GM12891 (cell line): ENCODE data around the gene BMX.

Experiments used
- DNase-seq: peaks from one replicate; pipeline ENCODE4 v3.0.0; 2011; ENCODE audit warnings: low spot score; ENCODE audit not compliant: insufficient read length
- FAIRE-seq: peaks from 2 replicates; lab custom pipeline; 2011; peaks lifted over from hg19 to GRCh38; lab: Jason Lieb, UNC
- PAX5 ChIP-seq: IDR thresholded peaks from 2 replicates; pipeline ENCODE4 v1.6.1; 2011; ENCODE audit warnings: low read length, moderate library complexity, mild to moderate bottlenecking; ENCODE audit not compliant: insufficient read depth, severe bottlenecking
- POLR2A ChIP-seq: IDR thresholded peaks from 2 replicates; pipeline ENCODE4 v1.6.1; 2011; ENCODE audit warnings: low read depth, low read length, control low read depth
- POLR2AphosphoS5 ChIP-seq: IDR thresholded peaks from 2 replicates; pipeline ENCODE4 v1.6.1; 2011; ENCODE audit warnings: low read depth, low read length, control low read depth
- POU2F2 ChIP-seq: IDR thresholded peaks from 2 replicates; pipeline ENCODE4 v1.6.1; 2011; ENCODE audit warnings: low read depth, mild to moderate bottlenecking, control low read depth, low read length, moderate library complexity
- SPI1 ChIP-seq: IDR thresholded peaks from 2 replicates; pipeline ENCODE4 v1.6.1; 2011; ENCODE audit warnings: low read depth, low read length, control low read depth
- TAF1 ChIP-seq: IDR thresholded peaks from 2 replicates; pipeline ENCODE4 v1.6.1; 2011; ENCODE audit warnings: low read depth, low read length, control low read depth

BMX gene

DNA sequence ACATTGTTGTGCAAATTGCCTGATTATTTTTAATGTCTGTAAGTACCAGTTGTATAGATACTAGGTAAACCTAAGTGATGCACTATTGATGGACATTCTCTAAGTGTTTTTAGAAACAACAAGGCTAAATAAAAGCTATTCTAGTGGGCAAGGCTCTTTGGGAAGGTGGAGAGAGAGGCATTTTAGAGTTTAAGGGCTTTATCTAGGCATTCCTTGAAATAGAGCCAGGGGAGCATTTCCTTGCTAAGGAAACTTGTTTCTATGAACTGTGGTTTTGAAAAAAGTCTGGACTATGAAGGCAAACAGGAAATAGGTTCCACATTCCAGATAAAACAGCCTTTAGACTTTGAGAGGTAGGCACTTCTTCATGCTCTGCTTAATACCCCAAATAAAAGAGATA is 23.8 kb downstream of the BMX start:
- DNase-seq, result no peak
- no peak for FAIRE-seq
- TF ChIP-seq POU2F2, result no peak

DNA sequence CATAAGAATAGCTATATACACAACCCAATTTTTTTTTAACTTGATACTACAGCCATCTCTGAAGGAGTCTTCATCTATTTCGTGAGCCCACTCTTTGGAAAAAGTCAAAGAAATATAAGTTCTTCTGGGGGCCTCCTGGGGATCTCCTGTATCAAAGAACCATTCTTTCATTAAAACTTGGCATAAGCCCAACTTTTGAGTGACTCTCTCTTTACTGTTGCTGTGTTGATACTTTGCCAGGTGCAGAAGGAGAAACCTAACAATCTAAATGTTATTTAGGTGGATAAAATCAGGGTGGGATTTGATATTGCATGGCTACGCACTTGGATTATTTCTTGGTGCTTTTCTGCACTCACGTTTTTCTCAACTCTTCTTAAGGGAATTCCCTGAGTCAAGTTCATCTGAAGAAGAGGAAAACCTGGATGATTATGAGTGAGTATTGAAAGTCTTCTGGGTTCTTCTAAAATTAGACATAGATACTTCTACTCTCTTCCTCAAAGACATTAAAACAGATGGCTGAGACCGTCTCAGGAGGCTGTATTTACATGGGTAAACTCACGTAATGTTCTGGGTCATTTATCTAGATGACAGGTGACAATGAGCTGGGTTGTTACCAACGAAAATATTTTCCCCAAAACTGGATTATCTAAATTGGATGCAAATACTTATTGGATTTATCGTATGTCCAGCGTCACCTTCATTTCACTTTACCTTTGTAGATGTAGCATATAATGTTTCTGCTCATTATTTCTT is 25.2 kb downstream of the BMX start:
- FAIRE-seq, result no peak
- TF ChIP-seq POU2F2 (no peak), PAX5 (no peak), TAF1 (no peak), POLR2AphosphoS5 (no peak), POLR2A (no peak), SPI1 (no peak)

DNA sequence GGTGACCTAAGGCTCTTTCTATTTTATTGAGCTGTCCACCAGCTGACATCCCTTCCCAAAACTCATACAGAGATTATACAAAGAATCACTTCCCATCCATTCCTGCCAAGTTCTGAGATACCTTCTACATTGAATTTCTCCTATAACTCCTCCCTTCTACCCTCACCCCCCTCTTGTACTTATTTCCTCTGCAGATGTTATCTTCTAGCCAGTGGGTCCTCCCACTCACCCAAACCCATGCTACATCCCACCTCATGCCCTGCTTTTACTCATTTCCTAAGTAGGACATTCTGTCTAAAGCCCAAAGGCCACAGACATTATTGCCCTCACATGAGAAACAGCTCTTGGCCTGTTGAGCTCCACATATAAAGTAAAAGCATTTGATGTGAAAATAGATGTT is 28.6 kb downstream of the BMX start:
- FAIRE-seq (no peak), DNase-seq (no peak)

More for the DNA sequence above, 25.2 kb downstream of the BMX start:
- no peak for DNase-seq

DNA sequence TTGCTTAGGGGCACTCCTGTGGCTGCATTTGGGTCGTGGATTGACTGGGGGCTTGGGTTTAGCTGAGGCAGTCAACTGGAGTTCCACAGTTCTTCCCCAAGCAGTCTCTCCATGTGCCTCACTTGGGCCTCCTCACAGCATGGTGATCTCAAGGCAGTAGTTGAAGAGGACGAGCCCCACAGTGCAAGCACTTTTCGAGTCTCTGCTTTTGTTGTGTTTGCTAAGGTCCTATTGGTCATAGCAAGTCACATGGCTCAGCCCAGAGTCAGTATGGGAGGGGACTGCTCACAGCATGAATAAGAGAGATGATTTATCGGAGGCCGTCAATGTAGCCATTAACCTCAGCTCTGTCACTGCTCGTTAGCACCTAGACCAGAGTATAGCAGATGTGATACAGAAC is 29.7 kb downstream of the BMX start:
- FAIRE-seq (no peak), DNase-seq (no peak)
- TF ChIP-seq POU2F2 (no peak), PAX5 (no peak), SPI1 (no peak), POLR2AphosphoS5 (no peak), TAF1 (no peak), POLR2A (no peak)

More for the DNA sequence above, 28.6 kb downstream of the BMX start:
- no peak for TF ChIP-seq POU2F2
- TF ChIP-seq PAX5, result no peak
- TF ChIP-seq POLR2A, result no peak
- no peak for TF ChIP-seq SPI1
- TF ChIP-seq TAF1, result no peak
- no peak for TF ChIP-seq POLR2AphosphoS5

DNA sequence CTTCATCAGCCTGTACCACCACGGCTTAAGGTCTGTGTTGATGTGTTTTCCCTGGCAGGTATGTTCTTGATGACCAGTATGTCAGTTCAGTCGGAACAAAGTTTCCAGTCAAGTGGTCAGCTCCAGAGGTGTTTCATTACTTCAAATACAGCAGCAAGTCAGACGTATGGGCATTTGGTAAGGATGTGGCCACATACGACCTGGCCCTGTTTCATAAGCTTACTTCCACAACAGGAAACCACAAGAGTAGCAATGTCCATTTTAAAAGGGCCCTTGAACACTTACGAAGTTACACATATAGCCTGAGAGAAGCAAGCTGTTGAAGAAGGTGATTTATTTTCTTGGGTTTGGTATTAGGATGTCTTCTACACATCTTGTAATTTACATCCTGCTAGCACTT is 46.1 kb downstream of the BMX start:
- FAIRE-seq (no peak), DNase-seq (no peak)
- no peak for TF ChIP-seq POU2F2
- no peak for TF ChIP-seq PAX5
- no peak for TF ChIP-seq SPI1
- TF ChIP-seq POLR2AphosphoS5, result no peak
- TF ChIP-seq TAF1, result no peak
- no peak for TF ChIP-seq POLR2A

DNA sequence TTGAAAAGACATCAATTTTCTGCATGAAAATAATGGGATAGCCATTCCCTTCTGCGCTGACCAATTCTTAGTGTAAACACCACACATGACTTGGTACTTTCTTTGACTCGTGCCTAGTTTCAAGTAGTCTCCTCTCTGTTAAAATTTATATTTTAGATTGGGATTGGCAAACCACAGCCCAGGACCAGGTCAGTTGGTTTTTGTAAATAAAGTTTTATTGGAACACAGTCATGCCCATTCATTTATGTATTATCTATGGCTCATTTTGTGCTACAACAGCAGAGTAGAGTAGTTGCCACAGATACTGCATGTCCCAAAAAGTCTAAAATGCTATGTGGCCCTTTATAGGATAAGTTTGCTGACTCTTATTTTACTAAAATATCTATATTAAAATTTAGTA is 46.7 kb downstream of the BMX start:
- TF ChIP-seq SPI1 (no peak), POLR2A (no peak), POLR2AphosphoS5 (no peak), TAF1 (no peak), POU2F2 (no peak), PAX5 (no peak)
- FAIRE-seq, result no peak
- DNase-seq, result no peak

DNA sequence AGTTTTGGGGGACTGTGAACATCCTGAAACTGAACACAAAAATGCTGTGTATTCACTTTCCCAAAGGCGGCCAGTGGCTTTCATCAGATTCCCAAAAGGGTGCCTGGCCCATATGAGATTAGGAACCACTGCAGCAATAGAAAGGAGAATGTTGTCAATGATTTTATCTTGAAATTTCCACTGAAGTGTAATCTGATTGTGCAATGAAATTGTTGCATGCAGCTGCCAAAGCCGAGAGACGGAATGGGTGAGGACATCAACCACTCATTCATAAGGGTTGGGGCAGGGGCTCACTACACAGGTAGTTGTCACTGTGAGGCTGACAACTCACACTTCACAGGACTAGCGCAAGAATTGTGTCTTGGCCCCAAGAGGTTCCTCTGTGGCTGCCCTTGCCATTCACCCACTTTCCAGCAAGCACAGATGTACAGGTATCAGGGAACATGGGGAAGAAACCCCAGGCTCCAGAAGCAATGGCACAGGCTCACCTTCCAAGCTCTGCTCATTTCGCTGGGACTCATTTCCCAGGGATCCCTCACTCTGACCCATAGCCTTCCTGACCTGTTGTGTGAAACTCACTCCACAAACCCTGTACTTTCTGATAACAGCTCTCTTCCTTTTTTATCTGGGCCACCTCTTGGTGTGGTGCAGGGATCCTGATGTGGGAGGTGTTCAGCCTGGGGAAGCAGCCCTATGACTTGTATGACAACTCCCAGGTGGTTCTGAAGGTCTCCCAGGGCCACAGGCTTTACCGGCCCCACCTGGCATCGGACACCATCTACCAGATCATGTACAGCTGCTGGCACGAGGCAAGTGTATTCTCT is 48.8 kb downstream of the BMX start:
- FAIRE-seq, result no peak
- TF ChIP-seq SPI1 (no peak), POLR2A (no peak), TAF1 (no peak), PAX5 (no peak), POU2F2 (no peak), POLR2AphosphoS5 (no peak)
- DNase-seq, result no peak

DNA sequence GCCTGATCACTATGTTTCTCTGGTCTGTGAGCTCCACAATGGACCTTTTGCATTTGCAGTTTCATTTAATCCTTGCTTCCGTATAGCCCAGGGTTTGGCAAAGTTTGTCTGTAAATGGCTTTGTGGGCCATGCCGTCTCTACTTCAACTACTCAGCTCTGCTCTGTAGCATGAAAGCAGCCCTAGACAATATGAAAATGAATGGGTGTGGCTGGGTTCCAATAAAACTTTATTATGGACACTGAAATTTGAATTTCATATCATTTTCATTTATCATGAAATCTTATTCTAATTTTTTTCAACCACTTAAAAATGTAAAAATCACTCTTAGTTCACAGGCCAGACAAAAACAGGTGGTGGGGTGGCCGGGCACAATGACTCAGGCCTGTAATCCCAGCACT is 58.6 kb downstream of the BMX start:
- FAIRE-seq, result no peak
- TF ChIP-seq POU2F2 (no peak), POLR2AphosphoS5 (no peak), SPI1 (no peak), POLR2A (no peak), PAX5 (no peak), TAF1 (no peak)

DNA sequence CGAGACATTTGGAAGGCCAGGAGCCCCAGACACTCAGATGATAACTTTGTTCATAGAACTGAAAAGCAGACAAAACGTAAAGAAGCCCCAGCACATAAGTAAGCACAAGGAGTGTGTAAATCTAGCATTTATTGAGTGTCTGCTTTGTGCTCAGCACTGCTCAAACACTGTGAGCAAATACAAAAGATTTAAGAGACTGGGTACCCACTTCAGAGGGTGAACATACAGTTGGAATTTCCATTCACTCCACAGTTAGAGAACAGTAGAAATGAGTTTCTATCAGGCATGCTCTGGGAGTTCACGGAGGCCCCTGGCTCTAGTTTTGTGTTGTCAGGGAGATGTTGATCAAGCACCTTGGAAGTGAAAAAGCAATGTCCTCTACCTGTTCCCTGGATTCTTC is 60.3 kb downstream of the BMX start:
- TF ChIP-seq SPI1, result no peak
- TF ChIP-seq POLR2AphosphoS5, result no peak
- TF ChIP-seq POLR2A, result no peak
- no peak for TF ChIP-seq PAX5
- TF ChIP-seq POU2F2, result no peak
- TF ChIP-seq TAF1, result no peak
- FAIRE-seq, result no peak
- DNase-seq, result no peak

More for the DNA sequence above, 58.6 kb downstream of the BMX start:
- DNase-seq, result no peak
